Activated CD4-positive, CD25-positive, alpha-beta regulatory T cell treated with anti-CD3 and anti-CD28 coated beads, Interleukin-2, amount 50 U/mL, for 16 hours (primary cell): Measurements from ENCODE around the gene KRT74.
"Not testable (repeated sequence)": the region's sequence is repeated elsewhere in the genome, so short reads cannot be mapped to it uniquely, and the experiment has no call there.

Experiments used
- DNase-seq: peaks from one replicate; pipeline ENCODE4 v3.0.0-alpha.2; 2020; ENCODE audit warnings: low read depth, low spot score

Gene KRT74

DNA sequence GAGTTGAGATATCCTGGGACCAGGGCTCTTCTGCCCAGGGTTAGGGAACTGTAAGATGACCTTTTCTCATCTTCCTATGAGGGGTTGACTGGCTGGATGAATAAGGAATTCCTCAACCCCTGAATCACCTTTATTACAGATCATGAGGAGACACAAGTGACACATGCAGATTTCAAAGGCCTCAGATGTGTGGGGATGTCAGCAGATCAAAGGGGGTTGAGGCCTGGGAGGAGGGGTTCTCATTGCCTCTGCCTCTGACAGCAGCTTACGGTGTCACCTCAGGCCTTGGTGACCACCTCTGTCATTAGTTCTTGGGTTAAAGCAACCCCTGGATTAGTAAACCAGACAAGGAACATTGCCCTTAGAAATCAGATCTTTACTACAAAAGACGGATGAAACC is 29.7 kb upstream of the KRT74 start:
- no peak for DNase-seq

DNA sequence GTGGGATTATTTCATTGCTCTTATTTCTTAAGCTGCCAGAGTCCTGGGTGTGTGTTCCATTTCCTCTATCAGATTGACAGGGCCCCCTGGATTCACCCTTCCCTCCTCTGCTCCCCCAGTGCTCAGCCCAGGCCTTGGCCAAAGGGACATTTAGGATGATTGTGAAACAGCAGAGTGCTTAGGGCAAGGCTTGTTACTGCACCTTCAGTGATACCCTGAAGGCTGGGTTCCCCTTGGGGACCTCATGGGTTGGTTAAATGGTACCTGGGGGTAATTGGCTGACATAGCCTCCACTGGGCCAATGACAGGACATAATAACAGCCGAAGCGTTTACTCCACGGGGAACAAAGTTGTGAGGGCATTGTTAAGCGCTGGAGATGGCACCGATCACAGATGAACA is 28.9 kb upstream of the KRT74 start:
- DNase-seq, result no peak

DNA sequence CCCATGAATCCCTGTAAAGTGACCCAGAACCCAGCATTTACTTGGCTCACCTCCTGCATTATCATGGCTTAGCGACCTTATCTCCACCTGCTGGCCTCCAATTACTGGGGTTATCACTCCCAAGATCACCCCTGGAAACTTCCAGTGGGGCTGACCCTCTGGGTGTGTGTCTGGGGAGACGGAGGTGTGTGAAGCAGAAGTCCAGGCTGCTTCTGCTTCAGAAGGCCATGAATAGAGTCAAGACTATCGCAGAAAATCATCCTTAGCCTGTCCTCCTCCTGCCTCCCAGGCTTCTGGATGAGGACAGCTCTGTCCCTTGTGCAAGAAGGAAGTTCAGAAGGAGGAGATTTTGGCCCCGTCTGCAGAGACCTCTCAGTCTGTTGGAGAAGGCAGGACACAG is 28.0 kb upstream of the KRT74 start:
- no peak for DNase-seq

DNA sequence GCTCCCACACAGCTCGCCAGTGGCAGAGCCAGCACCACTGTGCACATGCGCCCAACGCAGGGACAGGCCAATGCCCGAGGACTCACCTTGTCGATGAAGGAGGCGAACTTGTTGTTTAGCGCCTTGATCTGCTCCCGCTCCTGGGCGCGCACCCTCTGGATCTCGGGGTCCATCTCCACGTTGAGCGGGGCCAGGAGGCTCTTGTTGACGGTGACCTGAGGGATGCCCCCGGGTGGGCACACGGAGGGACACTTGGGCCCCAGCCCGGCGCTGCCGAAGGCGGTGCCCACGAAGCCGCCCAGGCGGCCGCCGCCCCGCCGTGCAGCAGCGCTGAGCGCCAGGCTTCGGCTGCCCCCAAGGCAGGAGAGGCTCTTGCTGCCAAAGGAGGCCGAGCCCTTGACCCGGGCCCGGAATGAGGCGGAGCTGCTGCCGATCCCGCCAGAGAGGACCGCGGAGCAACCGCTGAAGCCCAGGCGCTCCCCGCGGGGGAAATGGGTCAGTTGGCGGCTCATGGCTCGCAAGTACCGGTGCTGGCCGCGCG is 27.4 kb upstream of the KRT74 start, which contains the start of gene KRT72:
Gene KRT72 (minus strand): TSS at position 523 of the 541 bp plus-strand sequence. CDS start 11 bp downstream, at position 512.
- no peak for DNase-seq

DNA sequence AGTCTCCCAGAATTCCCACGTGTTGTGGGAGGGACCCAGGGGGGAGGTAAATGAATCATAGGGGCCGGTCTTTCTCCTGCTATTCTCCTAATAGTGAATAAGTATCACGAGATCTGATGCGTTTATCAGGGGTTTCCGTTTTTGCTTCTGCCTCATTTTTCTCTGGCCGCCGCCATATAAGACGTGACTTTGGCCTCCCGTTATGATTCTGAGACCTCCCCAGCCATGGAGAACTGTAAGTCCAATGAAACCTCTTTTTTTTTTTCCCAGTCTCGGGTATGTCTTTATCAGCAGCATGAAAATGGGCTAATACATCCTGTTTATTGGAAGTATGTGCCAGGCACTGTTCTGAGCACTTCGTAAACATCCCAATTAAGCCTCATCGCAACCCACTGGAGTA is 26.8 kb upstream of the KRT74 start:
- no peak for DNase-seq

DNA sequence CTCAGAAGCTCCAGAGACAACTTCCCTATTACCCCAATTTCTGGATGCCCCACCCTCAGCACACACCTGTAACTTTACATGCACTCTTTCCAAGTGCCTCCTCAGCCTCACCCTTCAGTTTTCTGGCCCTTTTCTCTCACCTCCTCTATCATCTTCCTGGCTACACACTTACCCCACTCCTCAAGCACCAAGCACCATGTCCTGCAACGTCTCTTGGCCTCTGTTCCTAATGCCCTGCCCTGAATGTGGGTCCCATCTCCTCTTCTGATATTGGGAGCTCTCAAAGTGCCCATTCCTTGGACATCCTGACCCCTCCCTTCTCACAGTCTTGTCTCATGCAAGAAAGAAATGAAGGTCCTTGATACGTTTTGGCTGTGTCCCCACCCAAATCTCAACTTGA is 26.4 kb upstream of the KRT74 start:
- DNase-seq, result no peak

DNA sequence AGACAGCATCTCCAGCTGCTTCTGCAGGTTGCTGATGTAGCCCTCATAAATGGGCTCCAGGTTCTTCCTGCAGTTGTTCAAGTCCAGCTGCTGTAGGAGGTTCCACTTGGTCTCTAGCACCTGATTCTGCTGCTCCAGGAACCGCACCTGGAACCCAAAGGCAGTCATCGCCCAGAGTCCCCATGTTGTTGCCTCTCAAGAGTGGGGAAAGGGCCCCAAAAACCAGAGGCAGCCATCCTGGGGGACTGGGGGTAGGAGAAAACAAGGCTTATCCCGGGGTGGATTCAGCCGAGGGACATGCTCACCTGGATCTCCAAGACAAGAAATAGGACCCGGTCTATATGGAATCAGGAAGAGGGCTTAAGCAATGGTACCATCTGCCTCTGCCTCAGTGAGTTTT is 25.3 kb upstream of the KRT74 start:
- DNase-seq, result no peak

DNA sequence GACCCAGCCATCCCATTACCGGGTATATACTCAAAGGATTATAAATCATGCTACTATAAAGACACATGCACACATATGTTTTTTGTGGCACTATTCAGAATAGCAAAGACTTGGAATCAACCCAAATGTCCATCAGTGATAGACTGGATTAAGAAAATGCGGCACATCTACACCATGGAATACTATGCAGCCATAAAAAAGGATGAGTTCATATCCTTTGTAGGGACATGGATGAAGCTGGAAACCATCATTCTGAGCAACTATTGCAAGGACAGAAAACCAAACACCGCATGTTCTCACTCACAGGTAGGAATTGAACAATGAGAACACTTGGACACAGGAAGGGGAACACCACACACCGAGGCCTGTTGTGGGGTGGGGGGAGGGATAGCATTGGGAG is 20.6 kb upstream of the KRT74 start:
- DNase-seq, result not testable (repeated sequence)

DNA sequence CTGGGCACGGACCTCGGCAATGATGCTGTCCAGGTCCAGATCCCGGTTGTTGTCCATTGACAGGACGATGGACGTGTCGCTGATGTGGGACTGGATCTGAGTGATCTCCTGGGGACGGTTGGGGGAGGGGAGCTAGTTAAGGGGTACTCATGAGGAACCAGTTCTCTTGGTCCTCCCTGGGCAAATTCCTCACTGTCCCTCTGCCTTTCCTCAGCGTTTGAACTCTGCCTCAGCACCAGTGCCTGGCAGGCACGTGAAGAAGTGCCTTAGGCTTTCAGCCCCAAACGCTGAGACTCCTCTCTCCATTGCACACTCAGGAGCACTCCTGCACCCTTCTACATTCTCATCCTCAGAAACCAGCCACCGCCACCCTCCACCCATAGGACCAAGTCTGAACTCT is 17.9 kb upstream of the KRT74 start:
- no peak for DNase-seq

DNA sequence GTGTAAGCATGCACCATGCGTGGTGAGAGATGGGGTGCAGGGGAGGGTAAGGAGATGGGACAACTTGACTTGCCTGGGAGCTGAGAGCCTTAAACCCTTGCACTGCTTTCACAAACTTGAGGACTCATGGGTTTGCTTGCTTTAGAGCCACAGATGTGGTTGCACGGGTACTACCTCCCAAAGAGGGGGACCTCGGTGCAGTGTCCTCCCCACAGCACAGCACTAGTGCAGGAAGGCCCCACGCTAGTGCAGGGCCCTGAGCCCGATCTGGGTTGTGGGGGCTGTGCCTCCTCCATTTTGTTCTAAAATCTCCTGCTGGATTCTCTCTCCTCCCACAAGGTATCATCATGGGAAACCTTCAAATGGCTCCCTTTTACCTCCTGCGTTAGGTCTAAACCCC is 16.4 kb upstream of the KRT74 start:
- no peak for DNase-seq

DNA sequence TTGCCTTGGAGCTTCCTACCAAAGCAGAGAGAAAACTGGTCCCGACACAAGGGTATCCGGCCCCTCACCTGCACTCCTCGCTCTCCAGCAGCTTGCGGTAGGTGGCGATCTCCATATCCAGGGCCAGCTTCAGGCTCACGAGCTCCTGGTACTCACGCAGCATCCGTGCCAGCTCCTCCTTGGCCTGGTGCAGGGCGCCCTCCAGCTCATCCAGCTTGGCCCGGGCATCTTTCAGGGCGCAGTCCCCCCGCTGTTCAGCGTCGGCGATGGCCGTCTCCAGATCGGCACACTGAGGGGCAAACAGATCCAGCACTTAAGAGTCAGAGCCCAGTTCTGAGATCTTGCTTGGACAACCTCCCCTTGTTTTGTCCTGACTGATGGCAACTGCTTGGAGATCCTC is 13.9 kb upstream of the KRT74 start:
- DNase-seq, result no peak

DNA sequence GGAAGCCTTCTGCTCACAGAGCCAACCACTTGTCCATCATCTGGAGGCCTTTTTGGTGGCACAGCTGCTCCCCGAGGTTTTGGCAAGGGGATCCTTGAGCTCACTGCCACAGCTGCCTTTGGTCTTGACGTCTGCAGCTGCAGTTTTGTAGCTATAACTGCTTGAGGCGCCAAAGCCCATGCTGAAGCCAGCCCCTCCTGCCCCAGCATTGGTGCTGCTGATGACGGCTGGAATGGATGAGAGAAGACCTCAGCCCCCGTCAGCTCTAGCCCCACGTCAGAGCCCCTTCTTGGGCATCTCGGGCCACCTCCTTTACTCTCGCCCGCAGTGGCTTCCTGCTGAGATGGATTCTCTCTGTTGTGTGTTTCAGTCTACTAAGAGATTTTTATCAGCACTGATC is 12.3 kb upstream of the KRT74 start:
- no peak for DNase-seq

DNA sequence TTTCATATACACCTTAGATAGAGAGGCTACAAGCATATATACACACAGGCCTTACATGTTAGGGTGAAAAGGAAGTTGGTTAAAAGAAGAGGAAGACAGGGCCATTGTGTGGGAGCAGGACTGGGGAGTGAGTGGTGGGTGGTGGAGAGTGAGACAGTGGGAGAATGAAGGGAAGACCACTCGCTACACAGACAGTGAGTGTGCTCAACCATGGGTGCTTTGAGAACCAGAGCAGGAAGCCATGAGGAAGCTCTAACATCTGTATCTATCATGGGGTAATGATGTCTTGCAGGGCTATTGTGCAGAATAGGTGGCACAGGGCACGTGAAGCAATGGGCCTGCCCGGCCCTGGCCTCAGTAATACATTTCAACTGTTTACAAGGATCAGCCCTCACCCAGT is 11.4 kb upstream of the KRT74 start:
- DNase-seq, result no peak

DNA sequence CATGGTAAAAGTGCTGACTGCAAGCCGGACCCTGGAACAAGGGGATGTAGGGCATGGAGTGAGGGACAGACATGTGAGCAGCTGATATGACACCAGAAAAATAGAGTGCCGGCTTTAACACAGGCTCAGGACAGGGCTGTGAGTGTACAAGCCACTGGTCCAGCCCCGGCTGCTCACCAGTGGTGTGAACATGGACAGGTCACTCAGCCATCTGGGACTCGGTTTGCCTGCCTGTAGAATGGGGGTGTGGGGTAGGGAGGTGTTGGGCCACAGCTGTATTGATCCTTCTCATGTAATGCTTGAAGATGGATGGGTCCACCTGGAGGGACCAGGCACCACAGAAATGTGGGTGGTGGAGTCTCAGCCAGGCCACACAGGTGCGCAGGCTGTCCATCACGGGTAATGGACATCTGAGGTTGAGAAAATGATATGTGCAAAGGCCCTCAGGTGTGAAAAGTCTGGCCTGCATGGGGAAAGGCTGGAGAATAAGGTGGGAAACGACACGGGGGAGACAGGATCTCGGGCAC is 10.6 kb upstream of the KRT74 start:
- no peak for DNase-seq

DNA sequence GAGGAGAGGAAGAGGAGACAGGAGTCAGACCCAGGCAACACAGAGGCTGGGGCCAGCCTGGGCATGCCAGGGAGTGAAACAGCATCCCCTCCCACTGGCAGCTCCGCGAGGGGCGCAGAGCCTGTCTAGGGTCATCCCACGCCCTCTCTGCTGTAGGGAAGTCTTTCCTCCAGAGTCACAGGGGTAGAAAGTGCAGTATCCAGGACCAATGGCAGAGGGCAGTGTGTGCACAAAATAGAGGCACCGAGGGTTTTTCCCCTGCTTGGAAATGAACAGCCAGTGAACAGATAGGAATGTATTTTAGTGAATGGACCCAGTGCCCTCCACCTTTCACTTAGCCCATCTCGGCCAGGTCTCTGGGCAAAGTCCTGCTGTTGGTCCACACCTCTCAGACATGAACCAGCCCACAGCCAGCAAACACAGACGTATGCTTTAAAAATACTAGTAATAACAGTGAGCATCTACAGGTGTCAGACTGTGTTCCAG is 9.4 kb upstream of the KRT74 start:
- DNase-seq, result peak; percentile 16

DNA sequence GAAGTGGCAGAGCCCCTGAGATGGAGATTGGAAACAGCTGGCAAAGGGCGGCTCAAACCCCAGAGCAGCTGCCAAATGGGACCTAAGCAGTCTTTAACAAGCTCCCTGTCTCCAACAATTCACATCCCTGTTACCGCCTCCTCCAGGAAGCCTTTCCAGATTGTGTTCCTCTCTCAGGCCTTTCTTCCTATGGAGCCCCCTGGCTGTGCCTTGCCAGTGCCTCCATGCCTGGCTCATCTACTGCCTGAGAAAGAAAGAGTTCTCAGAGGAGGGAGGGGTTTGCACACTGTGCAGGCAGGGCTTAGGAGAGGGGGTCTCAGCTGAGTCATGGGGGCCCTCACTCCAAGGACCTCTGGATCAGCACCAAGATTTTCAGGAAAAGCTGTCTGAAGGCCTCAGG is 8.8 kb upstream of the KRT74 start:
- DNase-seq, result no peak

DNA sequence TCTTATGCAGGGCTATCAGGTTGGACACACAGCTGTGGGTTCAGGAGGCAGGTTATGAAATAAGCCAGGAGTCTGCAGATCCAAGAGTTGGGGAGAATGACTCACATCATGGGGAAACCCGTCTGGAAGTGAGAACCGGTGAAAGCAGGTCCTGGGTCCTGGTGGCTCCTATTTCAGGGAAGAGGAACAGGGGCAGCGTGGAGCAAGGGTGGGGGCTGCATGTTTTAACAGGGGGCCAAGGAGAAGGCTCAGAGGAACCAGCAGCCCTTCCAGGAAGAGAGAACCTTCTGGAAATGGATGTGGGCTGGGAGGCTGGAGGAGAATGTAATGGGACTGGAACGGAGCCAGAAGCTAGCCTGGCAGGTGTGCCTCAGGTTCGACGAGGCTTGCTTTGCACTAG is 7.8 kb upstream of the KRT74 start:
- DNase-seq, result no peak

DNA sequence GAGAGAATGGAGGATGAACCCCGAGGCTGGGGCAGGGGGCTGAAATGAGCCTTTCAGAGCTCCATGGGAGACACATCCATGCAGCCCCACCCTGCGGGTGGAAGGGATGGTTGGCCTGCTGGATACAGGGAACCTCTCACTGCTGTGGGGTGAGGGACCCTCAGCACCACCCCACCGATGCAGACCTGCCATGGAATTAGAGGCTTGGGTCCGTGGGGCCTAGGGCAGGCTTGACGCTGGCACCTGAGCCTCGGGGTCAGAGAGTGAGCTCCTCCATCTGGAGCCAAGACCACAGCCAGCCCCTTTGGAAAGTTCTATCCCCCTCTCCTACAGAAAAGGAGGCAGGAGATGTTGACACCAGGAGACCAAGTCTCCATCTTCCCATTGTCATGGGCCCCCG is 7.4 kb upstream of the KRT74 start:
- DNase-seq, result no peak

DNA sequence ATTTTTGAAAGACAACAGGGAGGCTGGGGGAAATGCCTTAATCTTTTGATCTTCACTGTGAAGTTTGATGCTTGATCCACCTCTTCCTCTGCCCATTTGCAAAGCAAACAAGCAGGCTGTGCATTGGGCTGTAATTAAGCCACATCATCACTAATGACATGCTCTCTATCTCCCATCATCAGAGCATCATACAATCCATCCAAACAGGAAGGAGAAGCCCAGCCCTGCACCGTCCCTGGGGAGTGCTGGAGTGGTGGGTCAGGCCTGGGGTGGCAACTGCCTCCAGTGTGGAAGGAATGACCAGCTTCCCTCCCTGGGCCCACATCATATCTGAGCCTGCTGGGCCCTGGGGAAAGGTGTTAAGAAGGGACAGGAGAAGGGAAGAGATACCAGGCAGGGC is 6.9 kb upstream of the KRT74 start:
- no peak for DNase-seq

DNA sequence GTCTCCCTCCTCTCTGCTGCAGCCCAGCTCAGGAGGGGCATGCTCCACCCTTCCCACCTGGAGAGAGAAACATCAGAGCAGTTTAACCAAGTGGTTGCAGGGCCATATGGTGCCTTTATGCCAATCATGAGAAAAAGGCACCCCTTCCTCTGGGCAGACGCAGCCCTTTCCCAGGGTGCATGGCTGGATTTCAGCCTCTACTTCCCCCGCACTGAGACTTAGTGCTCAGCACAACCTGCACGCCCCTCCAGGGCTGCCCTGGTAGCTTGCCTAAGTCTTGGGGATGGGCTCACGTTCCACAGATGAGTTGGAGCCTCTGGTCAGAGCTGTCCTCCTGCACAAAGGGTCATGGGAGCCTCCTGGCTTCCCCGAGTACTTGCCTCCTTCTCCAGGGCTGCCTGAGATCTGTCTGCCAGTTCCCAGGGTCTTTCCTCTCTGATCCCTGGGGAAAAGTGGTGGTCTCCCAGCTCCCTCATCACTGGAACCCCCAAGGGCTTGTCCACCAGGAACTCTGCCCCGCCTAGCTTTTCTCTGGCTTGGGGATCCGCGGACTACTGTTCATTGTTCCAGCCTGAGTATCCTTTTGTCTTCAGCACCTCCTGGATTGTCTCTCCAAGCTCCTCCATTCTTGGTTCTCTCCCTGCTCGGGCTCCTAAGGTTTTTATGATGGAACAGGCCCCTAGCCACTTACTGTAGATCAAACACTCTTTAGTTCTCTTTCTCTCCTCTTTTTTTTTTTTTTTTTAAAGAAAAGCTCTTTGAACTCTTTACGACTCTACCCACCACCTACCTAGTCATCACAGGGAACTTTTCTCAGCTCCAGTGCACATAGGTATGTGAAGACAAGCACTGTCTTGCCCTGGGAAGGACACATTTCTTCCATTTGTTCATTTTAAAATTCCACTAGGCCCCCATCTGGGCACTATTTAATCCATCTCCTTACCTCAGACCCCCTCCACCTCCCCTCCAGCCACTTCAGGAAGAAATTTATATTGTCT is 6.1 kb upstream of the KRT74 start:
- DNase-seq, result no peak

DNA sequence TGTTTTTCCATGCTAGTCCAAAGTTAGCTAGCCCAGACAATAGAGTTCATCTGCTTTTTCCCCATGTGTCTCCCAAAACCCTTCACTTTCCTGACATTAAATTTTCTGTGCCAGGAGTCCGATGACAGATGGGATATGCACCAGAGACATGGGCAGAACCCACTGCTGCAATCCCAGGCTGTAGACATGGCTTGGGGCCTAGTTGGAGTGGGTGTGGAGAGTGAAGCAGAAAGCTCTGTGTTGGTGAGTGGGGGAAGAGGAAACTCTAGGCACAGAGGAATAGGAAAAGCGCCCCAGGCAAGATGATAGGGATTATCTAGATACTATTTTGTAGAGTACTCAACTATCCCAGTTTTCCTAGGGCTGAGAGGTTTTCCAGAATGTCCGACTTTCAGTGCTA is 4.8 kb upstream of the KRT74 start:
- no peak for DNase-seq

DNA sequence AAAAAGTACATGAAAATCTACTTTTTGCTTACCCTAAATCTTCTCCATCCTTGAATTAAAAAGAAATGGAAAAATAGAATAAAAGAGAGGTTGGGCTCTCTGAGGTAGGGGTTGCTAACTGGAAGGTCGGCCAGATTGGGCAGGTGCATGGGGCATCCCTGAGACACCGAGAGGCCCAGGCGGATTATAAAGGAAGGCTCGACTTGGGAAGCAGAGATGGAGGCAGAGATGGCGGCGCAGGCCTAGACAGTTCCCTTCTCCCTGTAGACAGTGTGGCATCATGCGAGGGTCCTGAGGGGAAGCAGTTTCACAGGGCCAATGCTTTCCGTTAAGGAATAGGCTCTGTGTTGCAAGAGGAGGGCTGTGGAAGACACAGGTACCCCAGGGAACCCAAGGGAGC is 3.7 kb upstream of the KRT74 start:
- no peak for DNase-seq

DNA sequence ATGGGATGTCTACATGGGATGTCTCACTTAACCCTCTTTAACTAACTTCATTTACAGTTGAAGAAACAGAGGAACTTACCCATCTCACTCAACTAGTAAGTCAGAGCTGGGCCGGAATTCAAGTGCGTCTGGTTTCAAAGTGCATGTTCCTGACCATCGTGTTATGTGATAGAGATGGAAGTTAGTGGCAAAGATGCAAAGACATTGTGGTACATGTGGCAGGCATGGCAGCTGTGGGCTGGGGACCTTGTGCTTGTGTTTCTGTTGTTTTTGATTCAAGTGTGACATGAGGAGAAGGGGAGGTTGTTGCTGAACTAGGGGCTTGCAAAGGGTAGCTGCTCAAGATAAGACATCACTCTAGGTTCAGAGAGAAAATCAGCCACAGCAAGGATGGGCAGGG is 2.3 kb upstream of the KRT74 start:
- no peak for DNase-seq
